Neural progenitor cell (in vitro differentiated cells): ENCODE measurements around the gene EMC8.

Experiments used
- CTCF ChIP-seq: fragments of 200-600 bp; sonication (generic); IDR thresholded peaks from 2 replicates; pipeline ENCODE4 v1.5.1; 2017; ENCODE audit warnings: antibody characterized with exemption, mild to moderate bottlenecking
- EZH2 ChIP-seq: fragments of 200-600 bp; sonication (generic); IDR thresholded peaks from 2 replicates; pipeline ENCODE4 v1.6.1; 2017; ENCODE audit warnings: antibody characterized with exemption, mild to moderate bottlenecking, moderate library complexity
- EZH2phosphoT487 ChIP-seq: fragments of 200-600 bp; sonication (generic); IDR thresholded peaks from 2 replicates; pipeline ENCODE4 v1.6.1; 2017; ENCODE audit warnings: antibody characterized with exemption

GRCh38 chr16:85846461-85846860 is 47.1 kb upstream of the EMC8 start:
- TF ChIP-seq EZH2 = no peak
- no peak for TF ChIP-seq CTCF
- TF ChIP-seq EZH2phosphoT487 = no peak
